ENCODE results near the gene TMPRSS3.

GRCh38 chr21:42423685-42424084, 27.8 kb upstream of the TMPRSS3 start:
- TF ChIP-seq CTCF (IDR thresholded peaks at IDR 0.05) (no peak), POLR2A (IDR thresholded peaks at IDR 0.05) (no peak)
